HFFc6 (cell line): ENCODE data around the gene SLC9C2. TPM values are rescaled to one million over a fixed set of nuclear protein-coding genes. Genes with fewer than 3 reads are reported as not detected.
"Not testable (repeated sequence)": the region's sequence is repeated elsewhere in the genome, so short reads cannot be mapped to it uniquely, and the experiment has no call there.

Experiments
- DNase-seq: peaks from one replicate; pipeline ENCODE4 v3.0.0-alpha.2; 2018
- H3K27ac Mint-ChIP-seq: 2 replicates; pipeline ENCODE4 v1.8.0; 2020; ENCODE audit warnings: mild to moderate bottlenecking, mixed read lengths
- H3K27me3 Mint-ChIP-seq: 2 replicates; pipeline ENCODE4 v1.8.0; 2021; ENCODE audit warnings: mild to moderate bottlenecking, moderate library complexity, mixed read lengths; ENCODE audit not compliant: insufficient read depth
- H3K36me3 Mint-ChIP-seq: 2 replicates; pipeline ENCODE4 v1.8.0; 2021; ENCODE audit warnings: low read depth, mixed read lengths
- H3K4me1 Mint-ChIP-seq: 2 replicates; pipeline ENCODE4 v1.8.0; 2020; ENCODE audit warnings: low read depth, mixed read lengths
- H3K4me3 Mint-ChIP-seq: 2 replicates; pipeline ENCODE4 v1.8.0; 2020; ENCODE audit warnings: mild to moderate bottlenecking, moderate library complexity, mixed read lengths
- H3K9me3 Mint-ChIP-seq: 2 replicates; pipeline ENCODE4 v1.8.0; 2020; ENCODE audit warnings: mild to moderate bottlenecking, mixed read lengths
- CTCF ChIP-seq: fragments of 200-600 bp; sonication (generic); IDR thresholded peaks from 2 replicates; pipeline ENCODE4 v1.5.0; 2021; ENCODE audit warnings: antibody characterized with exemption, mild to moderate bottlenecking
- total RNA-seq, 6 experiments: library from RNA; stranded (reverse); fragmentation: NEBNext Ultra II Directional; extraction: Animal tissue kit (Norgen Biotek cat#: 25700); gene quantifications; 2 replicates in 1 of 6; 3 replicates in 5 of 6; pipeline ENCODE4 v1.2.3, GENCODE V29; 2021

Gene SLC9C2
- total RNA-seq, 6 experiments from 2014 or later, result not detected

DNA sequence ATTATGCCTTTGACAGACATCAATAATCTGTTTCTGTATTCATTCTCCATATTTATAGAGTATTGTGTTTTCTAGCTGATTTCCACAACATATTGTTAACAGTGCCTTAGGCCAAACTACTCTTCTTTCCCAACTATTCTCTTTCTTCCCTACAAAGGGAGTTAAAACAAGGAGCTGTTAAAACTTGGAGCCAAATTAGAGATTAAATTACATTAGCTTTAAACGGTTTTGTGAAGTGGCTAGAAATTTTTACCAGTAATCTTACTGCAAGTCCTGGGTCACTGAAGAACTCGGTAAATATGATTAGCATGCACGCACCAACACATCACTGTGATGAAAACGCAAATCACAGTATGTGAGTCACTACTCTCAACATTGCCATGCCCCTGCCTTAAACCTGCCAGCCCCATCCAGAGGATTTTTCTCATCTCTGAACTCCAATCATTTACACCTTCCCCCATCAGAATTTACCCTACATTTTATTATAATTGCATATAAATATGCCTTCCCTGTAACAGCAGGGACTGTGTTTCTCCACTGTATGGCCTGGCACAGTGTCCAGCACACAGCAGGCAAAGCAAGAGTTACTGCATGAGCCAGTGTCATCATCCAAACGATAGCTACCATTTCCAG lies 127.2 kb downstream of the SLC9C2 start:
- peak; percentile 71 for DNase-seq
- H3K27ac Mint-ChIP-seq, result peak overlapping the region; percentile 98
- peaks cover 42% of the 10 kb centered on the region for H3K36me3 Mint-ChIP-seq
- peaks cover 11% of the 10 kb centered on the region for H3K9me3 Mint-ChIP-seq
- peaks cover 52% of the 10 kb centered on the region for H3K4me1 Mint-ChIP-seq
- peaks cover 5% of the 10 kb centered on the region for H3K27me3 Mint-ChIP-seq
- no peak for TF ChIP-seq CTCF
- H3K4me3 Mint-ChIP-seq, result peak overlapping the region; percentile 85

DNA sequence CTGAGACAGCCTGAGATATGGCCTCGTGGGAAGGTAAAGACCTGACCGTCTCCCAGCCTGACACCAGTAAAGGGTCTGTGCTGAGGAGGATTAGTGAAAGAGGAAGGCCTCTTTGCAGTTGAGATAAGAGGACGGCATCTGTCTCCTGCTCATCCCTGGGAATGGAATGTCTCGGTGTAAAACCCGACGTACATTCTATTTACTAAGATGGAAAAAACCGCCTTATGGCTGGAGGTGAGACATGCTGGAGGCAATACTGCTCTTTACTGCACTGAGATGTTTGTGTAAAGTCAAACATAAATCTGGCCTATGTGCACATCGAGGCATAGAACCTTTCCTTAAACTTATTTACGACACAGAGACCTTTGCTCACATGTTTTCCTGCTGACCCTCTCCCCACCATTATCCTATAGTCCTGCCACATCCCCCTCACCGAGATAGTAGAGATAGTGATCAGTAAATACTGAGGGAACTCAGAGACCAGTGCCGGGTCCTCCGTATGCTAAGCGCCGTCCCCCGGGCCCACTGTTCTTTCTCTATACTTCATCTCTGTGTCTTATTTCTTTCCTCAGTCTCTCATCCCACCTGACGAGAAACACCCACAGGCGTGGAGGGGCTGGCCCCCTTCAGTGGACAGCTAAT lies 128.0 kb downstream of the SLC9C2 start:
- Mint-ChIP-seq H3K27ac (peak overlapping the region; percentile 98), H3K4me1 (peaks cover 44% of the 10 kb centered on the region), H3K36me3 (peaks cover 44% of the 10 kb centered on the region), H3K9me3 (peaks cover 19% of the 10 kb centered on the region), H3K4me3 (peak overlapping the region; percentile 85)
- DNase-seq, H3K27me3 Mint-ChIP-seq: not testable (repeated sequence)

GRCh38 chr1:173474097-173474779 lies 128.6 kb downstream of the SLC9C2 start:
- H3K27ac Mint-ChIP-seq, result peak overlapping the region; percentile 98
- peaks cover 3% of the 10 kb centered on the region for H3K27me3 Mint-ChIP-seq
- TF ChIP-seq CTCF, result no peak
- peak overlapping the region; percentile 84 for H3K4me3 Mint-ChIP-seq
- peaks cover 25% of the 10 kb centered on the region for H3K9me3 Mint-ChIP-seq
- H3K4me1 Mint-ChIP-seq, result peaks cover 37% of the 10 kb centered on the region
- no peak for DNase-seq
- H3K36me3 Mint-ChIP-seq, result peaks cover 40% of the 10 kb centered on the region

DNA sequence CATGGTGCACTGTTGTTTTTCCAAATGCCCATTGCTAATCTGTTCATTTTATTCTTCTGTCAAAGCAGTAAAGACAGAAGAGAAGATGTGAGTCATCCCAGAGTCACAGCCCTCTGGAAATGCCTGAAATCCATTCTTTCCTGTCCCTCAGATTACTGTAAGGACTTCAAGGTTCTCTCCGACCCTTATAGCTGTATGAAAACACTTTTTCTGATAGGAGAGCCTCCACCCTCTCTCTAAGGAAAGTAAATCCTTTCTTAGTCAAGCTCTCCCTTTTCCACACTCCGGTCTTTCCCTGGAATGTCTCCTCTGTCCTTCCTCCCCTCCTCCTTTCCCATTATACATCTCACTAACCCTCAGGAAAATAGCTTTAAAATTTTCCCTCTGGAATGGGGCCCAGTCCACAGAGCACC lies 129.3 kb downstream of the SLC9C2 start:
- peaks cover 41% of the 10 kb centered on the region for H3K36me3 Mint-ChIP-seq
- peaks cover 25% of the 10 kb centered on the region for H3K9me3 Mint-ChIP-seq
- H3K4me1 Mint-ChIP-seq, result peaks cover 33% of the 10 kb centered on the region
- peaks cover 3% of the 10 kb centered on the region for H3K27me3 Mint-ChIP-seq
- DNase-seq, result peak; percentile 49
- peak overlapping the region; percentile 98 for H3K27ac Mint-ChIP-seq
- peak overlapping the region; percentile 84 for H3K4me3 Mint-ChIP-seq
- no peak for TF ChIP-seq CTCF

- Mint-ChIP-seq H3K36me3 (peaks cover 54% of the 10 kb centered on the region), H3K27ac (no peak overlapping the region), H3K27me3 (no peaks in the 10 kb centered on the region; the same call in 1 of the 2 replicates), H3K9me3 (peaks cover 26% of the 10 kb centered on the region), H3K4me1 (peaks cover 38% of the 10 kb centered on the region), H3K4me3 (no peak overlapping the region)
- no peak for DNase-seq
- TF ChIP-seq CTCF, result no peak
Measured at GRCh38 chr1:173470608-173471007, 132.3 kb downstream of the SLC9C2 start.

- peaks cover 30% of the 10 kb centered on the region for H3K9me3 Mint-ChIP-seq
- no peak overlapping the region for H3K27ac Mint-ChIP-seq
- peaks cover 28% of the 10 kb centered on the region for H3K4me1 Mint-ChIP-seq
Measured at GRCh38 chr1:173469656-173470055, 133.2 kb downstream of the SLC9C2 start.

More at GRCh38 chr1:173469656-173470055, 133.2 kb downstream of the SLC9C2 start:
- Mint-ChIP-seq H3K36me3 (peaks cover 64% of the 10 kb centered on the region), H3K27me3 (no peaks in the 10 kb centered on the region; the same call in 1 of the 2 replicates), H3K4me3 (no peak overlapping the region)
- no peak for DNase-seq
- TF ChIP-seq CTCF, result no peak
